D721Med (cell line): ENCODE data around the gene GAPVD1.
"Not testable (repeated sequence)": the region's sequence is repeated elsewhere in the genome, so short reads cannot be mapped to it uniquely, and the experiment has no call there.

ENCODE experiments used
- DNase-seq: peaks from one replicate; pipeline ENCODE4 v3.0.0; 2011; ENCODE audit warnings: low spot score; ENCODE audit not compliant: insufficient read length
- FAIRE-seq: peaks from 2 replicates; lab custom pipeline; 2011; peaks lifted over from hg19 to GRCh38; lab: Jason Lieb, UNC
- CTCF ChIP-seq: IDR thresholded peaks from 2 replicates; pipeline ENCODE4 v1.5.1; 2012; ENCODE audit warnings: mild to moderate bottlenecking, control low read depth; ENCODE audit not compliant: insufficient read depth; ENCODE audit errors: missing control alignments

Gene GAPVD1

GRCh38 chr9:125258160-125258785 is 3.4 kb upstream of the GAPVD1 start:
- no peak for DNase-seq
- FAIRE-seq = no peak
- TF ChIP-seq CTCF = no peak

DNA sequence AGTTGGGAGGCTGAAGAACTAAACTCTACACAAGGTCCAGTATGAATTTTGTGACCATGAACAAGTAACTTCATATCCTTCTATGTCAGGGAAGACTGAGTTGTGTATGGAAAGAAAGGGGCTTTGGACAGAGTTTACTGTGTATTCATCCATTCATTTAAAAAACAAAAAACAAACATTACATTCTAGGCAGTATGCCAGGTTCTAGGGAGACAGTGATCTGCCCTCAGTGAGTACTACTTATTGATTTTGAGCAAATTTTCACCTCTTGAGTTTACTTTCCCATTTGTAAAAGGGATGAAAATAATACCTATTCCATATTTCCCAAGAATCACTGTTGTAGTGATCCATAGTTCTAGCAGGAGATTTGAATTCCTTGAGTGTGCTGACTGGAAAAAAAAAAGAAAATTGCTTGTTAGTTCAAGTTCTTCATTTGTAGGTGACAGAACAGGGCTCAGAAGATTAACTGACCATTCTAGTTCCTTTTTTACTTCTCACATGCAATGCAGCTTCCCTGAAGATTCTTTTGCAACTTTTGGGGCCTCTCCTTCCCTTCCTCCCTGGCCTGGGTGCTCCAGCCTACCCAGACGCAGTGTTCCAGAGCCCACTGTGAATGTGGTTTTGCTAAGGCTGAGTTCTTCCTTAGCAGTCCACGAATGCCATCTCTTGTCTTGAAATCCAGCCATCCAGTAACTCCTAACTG is 2.6 kb upstream of the GAPVD1 start:
- no peak for FAIRE-seq

DNA sequence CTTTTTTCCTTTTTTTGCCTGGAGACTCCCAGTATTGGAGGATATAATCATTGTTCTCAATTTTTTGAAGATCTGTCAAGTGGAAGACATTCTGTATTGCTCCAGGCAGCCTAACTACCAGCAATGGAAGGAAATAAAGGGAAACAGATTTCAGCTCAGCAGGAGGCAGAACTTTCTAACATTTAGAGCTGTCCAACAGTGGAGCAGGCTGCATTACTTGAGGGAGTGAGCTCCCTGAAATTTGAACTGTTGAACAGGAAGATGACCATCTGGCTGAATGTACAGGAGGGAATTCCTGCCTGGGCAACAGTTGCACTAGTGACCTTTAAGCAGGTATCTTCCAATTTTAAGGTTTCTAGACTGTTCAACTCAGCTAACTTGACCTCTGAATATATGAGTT is 1.1 kb upstream of the GAPVD1 start:
- TF ChIP-seq CTCF = no peak
- no peak for FAIRE-seq
- no peak for DNase-seq

More for the DNA sequence above, 2.6 kb upstream of the GAPVD1 start:
- DNase-seq = no peak
- TF ChIP-seq CTCF = no peak

DNA sequence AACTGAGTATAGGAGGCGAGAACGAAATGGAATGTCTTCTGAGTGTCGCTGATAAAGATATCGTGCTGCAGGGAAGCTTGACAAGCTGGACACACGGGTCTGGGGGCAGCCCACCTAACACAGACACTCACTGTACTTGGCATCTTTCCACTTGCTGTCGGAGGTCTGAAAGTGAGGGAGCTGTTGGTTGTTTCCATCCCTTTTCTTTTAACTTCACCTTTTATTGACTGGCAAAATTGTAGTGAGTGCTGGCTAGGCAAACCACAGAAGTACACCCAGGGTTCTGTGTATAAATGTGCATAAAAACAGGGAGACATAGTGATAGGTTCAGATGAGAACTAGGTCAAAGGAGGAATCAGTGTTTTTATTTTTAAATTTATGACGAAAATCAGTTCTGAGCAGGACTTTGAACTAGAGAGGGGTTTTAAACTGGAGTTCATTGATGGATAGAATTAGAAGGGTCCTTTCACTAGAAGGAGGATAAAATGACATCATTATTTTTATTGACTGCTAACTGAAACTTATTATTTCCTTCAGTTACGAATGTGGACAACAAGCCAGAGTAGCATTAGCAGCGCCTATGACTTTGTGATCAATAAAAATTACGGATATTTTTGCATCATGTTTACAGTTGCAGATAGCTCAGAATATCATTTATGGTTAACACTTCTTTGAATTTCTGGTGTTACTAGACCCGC is 817 bp downstream of the GAPVD1 start:
- no peak for FAIRE-seq
- DNase-seq = no peak
- no peak for TF ChIP-seq CTCF

DNA sequence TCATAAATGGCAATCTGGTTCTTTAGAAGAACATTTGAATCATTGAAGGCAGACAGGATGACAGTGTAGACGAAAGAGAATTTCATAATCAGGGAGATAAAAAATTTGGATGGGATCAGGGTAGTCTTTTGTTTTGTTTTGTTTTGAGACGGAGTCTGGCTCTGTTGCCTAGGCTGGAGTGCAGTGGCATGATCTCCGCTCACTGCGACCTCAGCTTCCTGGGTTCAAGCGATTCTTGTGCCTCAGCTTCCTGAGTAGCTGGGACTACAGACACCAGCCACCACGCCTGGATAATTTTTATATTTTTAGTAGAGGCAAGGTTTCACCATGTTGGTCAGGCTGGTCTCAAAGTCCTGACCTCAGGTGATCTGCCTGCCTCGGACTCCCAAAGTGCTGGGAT is 2.4 kb downstream of the GAPVD1 start:
- FAIRE-seq, DNase-seq: not testable (repeated sequence)

GRCh38 chr9:125268394-125269013 is 6.9 kb downstream of the GAPVD1 start:
- TF ChIP-seq CTCF = no peak
- no peak for FAIRE-seq
- DNase-seq = no peak

DNA sequence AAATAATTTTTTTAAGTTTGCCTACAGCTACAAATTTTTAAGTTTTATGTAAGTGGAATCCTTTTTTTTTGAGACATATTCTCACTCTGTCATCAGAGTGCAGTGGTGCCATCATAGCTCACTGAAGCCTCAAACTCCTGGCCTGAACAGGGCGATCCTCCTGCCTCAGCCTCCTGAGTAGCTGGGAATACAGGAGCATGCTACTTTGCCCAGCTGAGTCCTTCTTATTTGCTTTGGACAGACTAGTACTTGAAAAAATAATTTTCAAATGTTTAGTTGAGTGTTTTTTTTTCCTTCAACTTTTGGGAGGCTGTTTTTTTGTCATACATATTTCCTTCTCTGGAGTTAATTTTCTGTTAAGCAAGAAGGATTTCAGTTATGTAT is 7.4 kb downstream of the GAPVD1 start:
- DNase-seq (no peak), FAIRE-seq (no peak)
- TF ChIP-seq CTCF = no peak
